Nucleus accumbens (tissue), 56 donors: ENCODE results near the gene GAS2.

Experiments used
- DNase-seq, 56 donors: peaks; one replicate each; lab custom pipeline; 2025; lab: John Stamatoyannopoulos, UW

GAS2 gene

DNA sequence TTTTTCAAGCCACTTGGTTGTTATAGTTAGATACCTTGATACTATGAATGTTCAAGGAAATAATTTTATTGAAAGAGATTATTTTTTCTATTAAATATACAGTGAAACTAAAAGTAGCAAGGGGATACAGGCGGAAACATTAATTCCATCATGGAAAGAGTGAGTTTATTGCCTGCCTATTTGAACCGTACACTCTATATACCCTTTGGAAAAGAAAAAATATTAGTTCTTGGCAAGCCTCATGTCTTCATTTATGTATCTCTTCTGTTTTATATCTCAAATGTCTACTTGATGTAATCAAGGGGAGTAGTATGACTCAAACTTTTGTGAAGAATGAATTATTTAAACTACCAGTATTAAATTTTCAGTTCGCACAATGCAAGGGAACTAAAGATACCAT, 54.0 kb downstream of the GAS2 start:
- DNase-seq = no peak

GRCh38 chr11:22723274-22723673, 56.9 kb downstream of the GAS2 start:
- no peak for DNase-seq

DNA sequence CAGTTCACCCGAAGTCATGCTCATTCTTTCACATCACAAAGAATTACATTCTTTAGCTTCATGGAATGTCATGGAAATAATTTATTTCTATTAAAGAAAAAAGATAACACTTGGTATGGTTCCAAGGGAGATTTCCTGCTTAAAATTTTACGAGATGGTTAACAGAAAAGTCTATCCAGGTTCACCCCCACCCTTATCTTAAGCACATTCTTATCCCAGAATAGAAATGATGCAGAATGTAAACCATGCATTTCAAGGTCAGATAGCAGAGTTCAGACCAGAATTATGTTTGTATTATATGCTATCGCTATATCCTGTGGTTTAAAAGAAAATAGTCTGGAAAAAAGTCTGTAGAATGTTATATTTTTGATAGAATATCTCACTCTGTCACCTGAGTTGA, 58.7 kb downstream of the GAS2 start:
- no peak for DNase-seq

DNA sequence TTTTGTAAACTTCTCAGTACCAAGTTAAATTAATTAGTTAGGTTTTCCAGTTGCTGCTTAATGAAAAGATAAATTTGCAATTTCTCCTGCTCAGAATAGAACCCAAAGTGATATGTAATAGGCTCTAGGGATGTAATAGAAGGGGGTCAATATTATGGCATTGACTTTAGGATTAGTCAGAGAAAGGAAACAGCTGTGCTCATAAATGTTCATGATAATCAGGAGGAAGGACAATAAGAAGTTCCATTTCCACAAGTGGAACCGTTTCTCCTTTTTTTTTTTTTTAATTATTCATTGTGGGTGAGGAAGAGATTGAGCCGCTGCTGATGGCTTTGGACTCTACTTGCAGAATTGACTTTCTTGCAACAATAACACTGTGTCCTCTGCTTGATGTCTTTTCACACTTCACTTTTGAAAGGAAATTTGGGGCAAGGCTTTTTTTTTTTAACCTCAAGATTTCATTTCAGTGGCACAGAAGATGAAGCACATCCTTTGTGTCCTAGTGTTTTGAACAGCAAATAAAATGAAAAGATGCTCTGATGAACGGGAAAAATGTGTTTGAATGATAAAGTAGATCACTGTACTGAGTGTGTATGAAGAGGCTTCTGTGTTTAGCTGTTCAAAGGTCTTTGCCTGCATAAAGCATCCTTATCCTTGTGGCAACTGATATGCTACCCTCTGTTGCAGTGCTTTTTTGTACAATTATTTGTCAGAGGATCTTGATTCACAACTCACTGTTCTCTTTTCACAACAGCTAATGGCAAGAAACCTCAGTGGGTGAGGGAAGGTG, 62.4 kb downstream of the GAS2 start:
- DNase-seq = no peak

DNA sequence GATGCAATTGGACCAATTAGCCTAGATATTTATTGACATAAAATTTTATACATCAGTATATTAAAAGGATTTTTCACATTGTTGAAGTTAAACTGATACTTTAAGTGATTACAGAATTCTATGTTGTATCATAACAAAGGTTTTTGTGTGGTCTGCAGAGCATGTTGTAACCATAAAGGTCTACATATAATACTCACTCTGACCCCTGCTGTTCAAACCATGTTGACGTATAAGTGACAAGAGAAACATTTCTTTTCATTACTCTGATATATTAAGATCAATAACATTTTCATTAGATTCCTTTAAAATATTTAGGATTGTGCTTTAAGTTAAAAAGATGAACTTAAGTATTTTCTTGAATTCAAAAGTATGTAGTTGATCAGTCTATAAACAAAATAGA, 63.9 kb downstream of the GAS2 start:
- DNase-seq = no peak

DNA sequence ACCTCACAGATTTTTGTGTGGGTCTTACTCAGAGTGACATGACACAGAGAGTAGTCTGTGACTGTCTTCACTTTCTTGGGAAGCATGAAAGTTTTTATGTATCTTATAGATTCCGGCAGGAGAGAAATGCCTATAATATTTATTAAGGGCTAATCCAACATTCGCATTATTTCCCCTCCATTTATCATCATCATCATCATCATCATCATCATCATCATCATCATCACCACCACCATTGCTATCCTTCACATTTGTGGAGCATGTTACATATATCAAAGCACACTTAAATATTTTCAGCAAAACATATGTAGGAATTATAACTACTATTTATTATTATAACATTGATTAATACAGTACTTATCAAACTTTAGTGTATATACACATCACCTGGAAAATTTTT, 66.2 kb downstream of the GAS2 start:
- DNase-seq = no peak

GRCh38 chr11:22733475-22734248, 67.3 kb downstream of the GAS2 start:
- DNase-seq = no peak

- no peak for DNase-seq
These were observed 68.4 kb downstream of the GAS2 start for GRCh38 chr11:22734628-22735345.

- no peak for DNase-seq
These were observed 75.8 kb downstream of the GAS2 start for GRCh38 chr11:22742157-22742613.

GRCh38 chr11:22749536-22749935, 83.1 kb downstream of the GAS2 start:
- DNase-seq = no peak

DNA sequence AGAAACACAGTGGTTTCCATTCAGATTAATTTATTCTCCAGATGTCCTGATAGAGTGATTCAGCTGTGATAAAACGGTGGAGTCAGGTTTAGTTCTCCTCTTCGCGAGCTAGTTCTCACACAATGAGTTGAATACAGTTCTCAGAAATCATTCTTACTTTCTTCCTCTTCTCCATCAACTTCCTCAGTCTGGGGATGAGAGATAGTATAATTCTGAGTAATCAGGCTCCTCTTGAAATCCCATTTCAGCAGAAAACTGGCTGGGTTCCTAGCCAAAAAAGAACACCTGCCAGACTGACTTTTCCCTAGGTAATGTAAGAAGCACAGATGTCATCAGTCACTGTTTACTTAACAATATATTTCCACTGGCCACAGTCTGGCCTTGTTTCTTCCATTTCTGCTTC, 86.5 kb downstream of the GAS2 start:
- no peak for DNase-seq

- no peak for DNase-seq
These were observed 87.0 kb downstream of the GAS2 start for GRCh38 chr11:22753416-22753815.

DNA sequence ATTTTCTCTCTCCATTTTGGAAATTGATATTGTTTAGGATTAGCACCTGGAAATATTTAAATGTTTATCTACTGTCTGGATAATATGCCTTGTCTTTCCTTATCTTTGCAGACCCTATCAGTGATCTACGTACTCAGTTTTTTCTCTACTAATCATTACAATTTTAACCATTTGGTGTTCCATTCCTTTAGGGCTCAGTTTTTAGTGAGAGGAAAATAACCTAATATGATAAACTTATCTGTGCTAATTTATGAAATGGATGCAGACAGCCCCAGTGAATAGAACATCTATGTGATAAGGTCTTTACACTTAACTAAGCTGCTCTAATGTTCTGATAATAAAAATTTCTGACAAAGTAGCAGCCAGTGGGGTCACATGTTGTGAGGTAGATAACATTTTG, 94.7 kb downstream of the GAS2 start:
- DNase-seq = no peak

DNA sequence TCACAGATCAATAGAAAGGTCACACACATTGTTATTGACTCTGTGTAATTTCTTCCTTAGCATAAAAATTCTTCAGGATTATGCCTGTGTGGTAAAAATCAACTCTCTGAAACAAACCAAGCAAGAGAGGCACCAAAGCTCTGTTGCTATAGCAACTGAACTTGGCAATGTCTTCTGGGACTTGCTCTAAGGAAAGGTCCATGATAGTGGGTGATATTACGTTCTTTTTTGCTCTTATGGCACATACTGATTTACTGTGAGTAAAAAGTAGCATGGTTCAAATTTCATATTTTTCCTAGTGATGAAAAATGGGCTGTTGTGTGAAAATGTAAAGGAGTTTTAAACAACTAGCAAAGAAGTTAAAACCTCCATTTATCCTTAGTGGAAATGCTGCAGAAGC, 96.8 kb downstream of the GAS2 start:
- peak in 1 of 56 donors; percentile 0 for DNase-seq

DNA sequence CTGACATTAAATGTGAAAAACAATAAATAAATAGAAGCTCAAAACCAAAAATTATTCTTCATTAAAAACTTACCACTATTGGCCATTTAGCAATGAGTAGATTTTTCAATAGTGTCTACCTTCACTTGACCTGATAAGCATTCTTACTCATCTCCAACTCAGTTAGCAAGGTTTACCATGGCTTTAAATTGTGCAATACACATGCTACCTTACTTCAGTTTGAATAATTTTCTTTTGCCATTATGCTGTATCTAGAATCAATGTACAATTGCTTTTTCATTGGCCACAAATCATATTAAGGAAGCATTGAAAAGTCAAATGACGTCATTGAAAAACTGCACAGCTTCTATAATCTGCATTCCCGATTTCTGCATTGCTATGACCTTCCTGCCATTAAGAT, 98.3 kb downstream of the GAS2 start:
- no peak for DNase-seq

DNA sequence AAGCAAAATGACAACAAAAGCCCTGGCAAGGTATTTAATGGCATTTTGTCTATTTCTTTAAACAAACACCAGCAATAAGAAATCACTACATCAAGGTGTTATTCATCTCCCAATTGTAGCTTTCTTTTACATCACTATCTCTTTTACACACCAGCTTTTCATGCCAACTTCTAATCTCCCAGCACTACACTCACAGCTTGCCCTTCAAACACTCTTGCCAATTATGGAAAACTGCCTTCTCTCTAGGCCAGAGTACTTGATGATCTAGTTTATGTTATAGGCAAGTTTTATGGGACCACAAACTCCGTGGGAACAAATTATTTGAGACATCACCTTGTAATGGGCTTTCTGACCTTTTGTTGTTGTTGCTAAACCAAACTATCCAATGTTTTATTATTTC, 101.9 kb downstream of the GAS2 start:
- no peak for DNase-seq

- DNase-seq = no peak
These were observed 102.7 kb downstream of the GAS2 start for GRCh38 chr11:22769081-22769480.

DNA sequence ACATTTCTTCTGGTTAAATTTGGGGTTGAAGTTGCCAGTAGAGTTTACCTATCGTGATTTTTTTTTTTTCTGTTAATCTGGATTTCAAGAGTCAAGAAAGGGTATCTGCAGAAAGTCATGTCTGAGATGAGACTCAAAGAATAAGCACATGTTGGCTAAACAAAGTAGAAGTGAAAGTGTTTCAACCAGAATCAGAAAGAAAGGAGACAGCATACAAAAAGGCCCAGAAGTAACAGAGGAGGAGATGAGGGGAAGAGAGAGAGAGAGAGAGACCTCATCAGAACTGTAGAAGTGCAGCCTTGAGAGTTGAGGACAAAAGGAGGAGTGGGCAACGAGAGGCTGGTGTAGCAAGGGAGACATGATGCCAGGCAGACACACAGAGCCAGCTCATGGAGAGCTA, 108.3 kb downstream of the GAS2 start:
- DNase-seq = no peak

- DNase-seq = no peak
These were observed 108.8 kb downstream of the GAS2 start for GRCh38 chr11:22775248-22775647.

DNA sequence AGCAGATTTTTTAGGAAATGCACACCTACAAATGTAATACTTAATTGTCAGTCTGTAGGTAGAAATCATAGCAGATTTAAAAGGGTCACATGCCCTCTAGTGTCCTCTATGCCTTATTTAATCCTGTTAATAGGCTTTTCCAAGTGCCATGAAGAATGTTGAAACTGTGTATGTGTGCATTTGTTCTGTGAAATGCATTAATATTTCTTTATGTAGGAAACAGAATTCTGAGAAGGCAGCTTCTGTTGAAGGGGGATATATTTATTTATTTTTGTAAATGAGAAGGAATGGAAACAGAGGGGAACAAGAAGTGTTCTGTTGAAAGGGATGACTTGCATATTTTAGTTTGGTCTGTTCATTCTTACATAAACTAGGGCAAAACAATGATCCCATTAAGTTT, 112.2 kb downstream of the GAS2 start:
- no peak for DNase-seq

- no peak for DNase-seq
These were observed 113.4 kb downstream of the GAS2 start for GRCh38 chr11:22779850-22780249.
